Hepatocyte (in vitro differentiated cells): ENCODE measurements around the gene LRRC41.

Experiments used
- CTCF ChIP-seq: fragments of 200-600 bp; sonication (generic); IDR thresholded peaks from 2 replicates; pipeline ENCODE4 v1.5.1; 2016; ENCODE audit warnings: antibody characterized with exemption, mild to moderate bottlenecking; ENCODE audit not compliant: poor library complexity
- EZH2phosphoT487 ChIP-seq: fragments of 200-600 bp; sonication (generic); IDR thresholded peaks from one replicate; pipeline ENCODE4 v1.6.1; 2018; ENCODE audit warnings: antibody characterized with exemption, mild to moderate bottlenecking, low read depth, moderate library complexity; ENCODE audit not compliant: unreplicated experiment, severe bottlenecking

- TF ChIP-seq CTCF (no peak), EZH2phosphoT487 (no peak)
Measured at GRCh38 chr1:46263146-46263545, 40.3 kb downstream of the LRRC41 start.
